ENCODE measurements around the gene CIAPIN1.
"Not testable (repeated sequence)": the region's sequence is repeated elsewhere in the genome, so short reads cannot be mapped to it uniquely, and the experiment has no call there.

Gene CIAPIN1

GRCh38 chr16:57403965-57404817 lies 43.0 kb downstream of the CIAPIN1 start, which contains the start of gene CCL17:
Gene CCL17 (plus strand): TSS chr16:57404767. CDS start chr16:57413933, 9,166 bp downstream.
- Histone ChIP-seq H3K27ac (ENCODE audit: low read length) (no peak within 1 kb of the TSS), H3K4me1 (ENCODE audit: insufficient read depth, low read length) (no peaks in the 10 kb centered on the region), H3K9ac (ENCODE audit: low read depth, low read length) (no peak within 1 kb of the TSS), H2AFZ (ENCODE audit: low read depth, low read length) (no peak within 1 kb of the TSS), H3K4me2 (ENCODE audit: insufficient read depth, low read length) (no peak within 1 kb of the TSS), H3K9me3 (ENCODE audit: insufficient read depth, low read length, severe bottlenecking) (no peaks in the 10 kb centered on the region), H3K36me3 (ENCODE audit: insufficient read depth, low read length) (no peaks in the 10 kb centered on the region), H4K20me1 (ENCODE audit: insufficient read depth, low read length) (no peaks in the 10 kb centered on the region), H3K27me3 (ENCODE audit: insufficient read depth, low read length, poor library complexity) (no peaks in the 10 kb centered on the region), H3K79me2 (ENCODE audit: insufficient read depth, low read length) (no peaks in the 10 kb centered on the region), H3K4me3 (ENCODE audit: low read depth in 1 of 2, low read length in 2 of 2) (no peak within 1 kb of the TSS)
- TF ChIP-seq CTCF (IDR thresholded peaks at IDR 0.05; ENCODE audit: borderline replicate concordance, extremely low read depth, low read length, poor library complexity, severe bottlenecking) (no peak), EZH2 (IDR thresholded peaks at IDR 0.05; ENCODE audit: borderline replicate concordance, low read depth, low read length, severe bottlenecking) (no peak)
- ATAC-seq (ENCODE audit: insufficient read depth, low read depth) (no peak), DNase-seq (no peak)

GRCh38 chr16:57401943-57402640 lies 45.1 kb downstream of the CIAPIN1 start:
- H3K9ac ChIP-seq (ENCODE audit: low read depth, low read length): no peak overlapping the region
- H3K79me2 ChIP-seq (ENCODE audit: insufficient read depth, low read length): no peaks in the 10 kb centered on the region
- H3K27ac ChIP-seq (ENCODE audit: low read length): no peak overlapping the region
- no peak for DNase-seq
- no peak for TF ChIP-seq EZH2 (IDR thresholded peaks at IDR 0.05; ENCODE audit: borderline replicate concordance, low read depth, low read length, severe bottlenecking)
- TF ChIP-seq CTCF (IDR thresholded peaks at IDR 0.05; ENCODE audit: borderline replicate concordance, extremely low read depth, low read length, poor library complexity, severe bottlenecking): no peak
- no peaks in the 10 kb centered on the region for H3K9me3 ChIP-seq (ENCODE audit: insufficient read depth, low read length, severe bottlenecking)
- H3K27me3 ChIP-seq (ENCODE audit: insufficient read depth, low read length, poor library complexity): no peaks in the 10 kb centered on the region
- H3K4me2 ChIP-seq (ENCODE audit: insufficient read depth, low read length): no peak overlapping the region
- H4K20me1 ChIP-seq (ENCODE audit: insufficient read depth, low read length): no peaks in the 10 kb centered on the region
- no peaks in the 10 kb centered on the region for H3K36me3 ChIP-seq (ENCODE audit: insufficient read depth, low read length)
- no peaks in the 10 kb centered on the region for H3K4me1 ChIP-seq (ENCODE audit: insufficient read depth, low read length)
- no peak for ATAC-seq (ENCODE audit: insufficient read depth, low read depth)
- no peak overlapping the region for H3K4me3 ChIP-seq (ENCODE audit: low read depth in 1 of 2, low read length in 2 of 2)
- H2AFZ ChIP-seq (ENCODE audit: low read depth, low read length): no peak overlapping the region

- H3K27ac ChIP-seq (ENCODE audit: low read length); H3K9ac ChIP-seq (ENCODE audit: low read depth, low read length); H3K4me2 ChIP-seq (ENCODE audit: insufficient read depth, low read length); H3K4me3 ChIP-seq (ENCODE audit: low read depth in 1 of 2, low read length in 2 of 2); H3K4me1 ChIP-seq (ENCODE audit: insufficient read depth, low read length); H3K9me3 ChIP-seq (ENCODE audit: insufficient read depth, low read length, severe bottlenecking); H3K79me2 ChIP-seq (ENCODE audit: insufficient read depth, low read length); H2AFZ ChIP-seq (ENCODE audit: low read depth, low read length); H4K20me1 ChIP-seq (ENCODE audit: insufficient read depth, low read length); ATAC-seq (ENCODE audit: insufficient read depth, low read depth); DNase-seq; H3K36me3 ChIP-seq (ENCODE audit: insufficient read depth, low read length); H3K27me3 ChIP-seq (ENCODE audit: insufficient read depth, low read length, poor library complexity): not testable (repeated sequence)
Measured at GRCh38 chr16:57397493-57397892, 49.7 kb downstream of the CIAPIN1 start.

GRCh38 chr16:57396786-57397185 lies 50.4 kb downstream of the CIAPIN1 start:
- Histone ChIP-seq H3K27ac (ENCODE audit: low read length) (no peak overlapping the region), H3K9ac (ENCODE audit: low read depth, low read length) (no peak overlapping the region), H3K36me3 (ENCODE audit: insufficient read depth, low read length) (no peaks in the 10 kb centered on the region), H3K4me1 (ENCODE audit: insufficient read depth, low read length) (no peaks in the 10 kb centered on the region), H4K20me1 (ENCODE audit: insufficient read depth, low read length) (no peaks in the 10 kb centered on the region), H3K4me3 (ENCODE audit: low read depth in 1 of 2, low read length in 2 of 2) (no peak overlapping the region), H3K4me2 (ENCODE audit: insufficient read depth, low read length) (no peak overlapping the region), H3K27me3 (ENCODE audit: insufficient read depth, low read length, poor library complexity) (no peaks in the 10 kb centered on the region), H3K9me3 (ENCODE audit: insufficient read depth, low read length, severe bottlenecking) (no peaks in the 10 kb centered on the region), H2AFZ (ENCODE audit: low read depth, low read length) (no peak overlapping the region), H3K79me2 (ENCODE audit: insufficient read depth, low read length) (no peaks in the 10 kb centered on the region)
- TF ChIP-seq CTCF (IDR thresholded peaks at IDR 0.05; ENCODE audit: borderline replicate concordance, extremely low read depth, low read length, poor library complexity, severe bottlenecking): no peak
- no peak for TF ChIP-seq EZH2 (IDR thresholded peaks at IDR 0.05; ENCODE audit: borderline replicate concordance, low read depth, low read length, severe bottlenecking)
- no peak for ATAC-seq (ENCODE audit: insufficient read depth, low read depth)
- no peak for DNase-seq
